ENCODE results near the gene EXOC2.

- no peak for TF ChIP-seq CTCF (IDR thresholded peaks at IDR 0.05)
- TF ChIP-seq POLR2A (IDR thresholded peaks at IDR 0.05; ENCODE audit: low read depth), result no peak
- no peak for TF ChIP-seq EP300 (IDR thresholded peaks at IDR 0.05)
- no peak for TF ChIP-seq POLR2AphosphoS5 (IDR thresholded peaks at IDR 0.05)
Observed at GRCh38 chr6:484086-484745, 208.7 kb downstream of the EXOC2 start.

Data from esophagus muscularis mucosa (tissue), 4 donors.